Pancreas (tissue), 10 donors: Measurements from ENCODE around the gene DPF3. TPM values are rescaled to one million over a fixed set of nuclear protein-coding genes. Genes with fewer than 3 reads are reported as not detected.

Experiments used
- ATAC-seq, 4 donors: fragments of 200-7000 bp; cut with Tn5 transposase; one replicate each; pipeline versions ENCODE4 v1.8.0 to v1.9.1; 2020; ENCODE audit warnings: mild to moderate bottlenecking in 4 of 4, moderate library complexity in 4 of 4
- DNase-seq, 6 donors: peaks; one replicate each; pipeline ENCODE4 v3.0.0-alpha.2; 2020
- FAIRE-seq: peaks from 2 replicates; lab custom pipeline; 2012; peaks lifted over from hg19 to GRCh38; lab: Jason Lieb, UNC
- H3K27ac ChIP-seq, 4 donors: fragments of 200-600 bp; sonication (generic); 1 replicate in 3 of 4; 2 replicates in 1 of 4; pipeline versions ENCODE4 v1.5.0 to v1.8.0; 2020
- H3K27me3 ChIP-seq, 4 donors: fragments of 200-600 bp; one replicate each; pipeline ENCODE4 v1.8.0; 2021
- H3K36me3 ChIP-seq, 3 donors: fragments of 200-600 bp; sonication (generic) in 1 of 3; one replicate each; pipeline versions ENCODE4 v1.5.0 to v1.8.0; 2020 to 2021
- H3K4me1 ChIP-seq, 3 donors: fragments of 200-600 bp; one replicate each; pipeline ENCODE4 v1.8.0; 2021
- H3K4me3 ChIP-seq, 4 donors: fragments of 200-600 bp; sonication (generic) in 2 of 4; one replicate each; pipeline versions ENCODE4 v1.5.0 to v1.8.0; 2020 to 2021
- H3K9me3 ChIP-seq, 4 donors: fragments of 200-600 bp; one replicate each; pipeline ENCODE4 v1.8.0; 2021
- CTCF ChIP-seq, 4 donors: fragments of 200-600 bp; sonication (generic) in 3 of 4; IDR thresholded peaks; one replicate each; pipeline versions ENCODE4 v1.5.0 to v1.8.0; 2021; ENCODE audit warnings: antibody characterized with exemption in 4 of 4
- WGBS, 2 donors: extraction: QIAGEN DNeasy Blood & Tissue Kit; methylation state at CpG; one replicate each; pipeline ENCODE4 v1.1.7; 2013; 5-methylcytosine and 5-hydroxymethylcytosine counted together
- intact Hi-C, 3 donors: fragments of 100-400 bp; cut with DNase I; formaldehyde crosslinking; loops; one replicate each; pipeline versions ENCODE4 v1.11.1 to v1.14.2; 2022
- polyA plus RNA-seq, 2 donors: library from polyadenylated mRNA; stranded (reverse); fragments of 200-250 nt; gene quantifications; one replicate each; pipeline ENCODE4 v1.2.3, GENCODE V29; 2013
- total RNA-seq, 6 donors: library from RNA; stranded (reverse); fragmentation: NEBNext Ultra II Directional in 4 of 6; extraction: Animal tissue kit (Norgen Biotek cat#: 25700) in 4 of 6; gene quantifications; one replicate each; pipeline versions ENCODE4 v1.2.1 to v1.2.4, GENCODE V29; 2021 to 2023
- donor health status: healthy with polysubstance abuse.
- donor health status: DM: no; HTN: no; CAD: no; lungs with moderate emphysema.
- donor health status: DM: no; HTN: no; CAD: no.
- donor health status: control.
- donor health status: control.
- donor health status: Bipolar disorder and iron deficiency.
- donor health status: DM: yes; HTN: yes; CAD: no.
- donor health status: DM: no; HTN: no; CAD: no.
- donor health status: DM: no; HTN: no; CAD: no.
- donor health status: DM: yes; HTN: yes; CAD: no.

Gene DPF3
- total and polyA plus RNA-seq, 8 donors: 0.14 to 1.3 (median 0.86) TPM

GRCh38 chr14:72722201-72722785, 171.6 kb downstream of the DPF3 start:
- no peaks in the 10 kb centered on the region for H3K36me3 ChIP-seq
- no peak for TF ChIP-seq CTCF (IDR thresholded peaks at IDR 0.05)
- H3K27me3 ChIP-seq: no peaks in the 10 kb centered on the region
- H3K27ac ChIP-seq: no peak overlapping the region
- FAIRE-seq (no peak), DNase-seq (no peak), ATAC-seq (no peak)
- 90 to 91% methylated on average over 11 of the region's 11 CpGs for WGBS, 2 donors
- H3K9me3 ChIP-seq: no peaks in the 10 kb centered on the region
- intact Hi-C loops: no loop called here
- peaks cover 4 to 6% (median 5%) of the 10 kb centered on the region in 3 donors for H3K4me1 ChIP-seq
- H3K4me3 ChIP-seq: no peak overlapping the region

- Histone ChIP-seq H3K4me3 (no peak overlapping the region), H3K27me3 (no peaks in the 10 kb centered on the region), H3K27ac (no peak overlapping the region), H3K36me3 (no peaks in the 10 kb centered on the region), H3K9me3 (no peaks in the 10 kb centered on the region), H3K4me1 (peaks cover 4 to 6% (median 5%) of the 10 kb centered on the region in 3 donors)
- intact Hi-C loops: no loop called here
- FAIRE-seq (no peak), ATAC-seq (no peak), DNase-seq (no peak)
- no peak for TF ChIP-seq CTCF (IDR thresholded peaks at IDR 0.05)
These were observed 172.8 kb downstream of the DPF3 start for GRCh38 chr14:72721083-72721482.

- no peaks in the 10 kb centered on the region for H3K36me3 ChIP-seq
- no peak overlapping the region for H3K4me3 ChIP-seq
- TF ChIP-seq CTCF (IDR thresholded peaks at IDR 0.05): no peak
- intact Hi-C loops: no loop called here
- no peak for FAIRE-seq
- H3K4me1 ChIP-seq: no peaks in the 10 kb centered on the region
- no peaks in the 10 kb centered on the region for H3K27me3 ChIP-seq
- WGBS, 2 donors: 92 to 98% methylated on average over 2 of the region's 2 CpGs
- DNase-seq: no peak
- no peak overlapping the region for H3K27ac ChIP-seq
- ATAC-seq: no peak
- H3K9me3 ChIP-seq: no peaks in the 10 kb centered on the region
These were observed 176.7 kb downstream of the DPF3 start for GRCh38 chr14:72717220-72717619.

DNA sequence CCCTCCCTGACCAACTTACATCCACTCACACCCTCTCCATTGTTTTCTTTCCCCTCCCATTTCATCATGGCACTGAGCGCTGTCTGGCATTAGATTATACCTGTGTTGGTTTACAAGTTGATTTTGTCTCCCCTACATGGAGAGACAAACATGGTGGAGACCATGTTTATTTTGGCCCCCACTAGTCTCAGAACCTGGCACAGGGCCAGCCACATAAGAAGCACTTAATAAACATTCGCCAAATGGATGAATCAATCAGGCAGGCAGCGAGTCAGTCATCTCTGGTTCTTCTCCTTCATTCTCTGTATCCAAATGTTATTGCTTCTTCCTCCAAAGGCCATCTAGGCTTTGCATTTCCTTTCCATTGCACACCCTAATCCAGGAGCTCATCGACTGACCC, 177.4 kb downstream of the DPF3 start:
- intact Hi-C loops: no loop called here
- H3K9me3 ChIP-seq: no peaks in the 10 kb centered on the region

More for the DNA sequence above, 177.4 kb downstream of the DPF3 start:
- Histone ChIP-seq H3K27ac (no peak overlapping the region), H3K4me3 (no peak overlapping the region), H3K36me3 (no peaks in the 10 kb centered on the region), H3K4me1 (no peaks in the 10 kb centered on the region), H3K27me3 (no peaks in the 10 kb centered on the region)
- WGBS, 2 donors: 92% methylated on average over 4 of the region's 4 CpGs
- FAIRE-seq (no peak), ATAC-seq (no peak), DNase-seq (no peak)
- TF ChIP-seq CTCF (IDR thresholded peaks at IDR 0.05): no peak
